IMR-90 (cell line): ENCODE results near the gene PRKCE. TPM values are rescaled to one million over a fixed set of nuclear protein-coding genes. Genes with fewer than 3 reads are reported as not detected.

ENCODE experiments used
- ATAC-seq: fragments of 200-7000 bp; cut with Tn5 transposase; 2 replicates; pipeline ENCODE4 v1.9.1; 2020; ENCODE audit warnings: low read depth, mild to moderate bottlenecking, moderate library complexity
- BruUV-seq: library from RNA; stranded (reverse); fragments of 400-500 nt; replicated peaks from 2 replicates; lab custom pipeline; 2021; lab: Mats Ljungman, UMichigan
- CTCF ChIA-PET: fragments of 300-600 bp; formaldehyde crosslinking; extraction: SDS; loops from one replicate; lab custom pipeline; 2021; ENCODE audit warnings: antibody characterized with exemption; lab: Yijun Ruan, JAX
- POLR2A ChIA-PET: fragments of 300-600 bp; sonication (Branson Sonifier 250); formaldehyde crosslinking; loops from one replicate; lab custom pipeline; 2022; ENCODE audit warnings: antibody characterized with exemption; ENCODE audit not compliant: unreplicated experiment; lab: Charles Lee
- DNase-seq: peaks from one replicate; pipeline ENCODE4 v3.0.0; 2013
- H2AFZ ChIP-seq: replicated peaks from 2 replicates; pipeline ENCODE3; 2013; ENCODE audit warnings: low read length, mild to moderate bottlenecking; ENCODE audit not compliant: poor library complexity
- H2AK5ac ChIP-seq: 2 replicates; pipeline ENCODE4 v1.6.1; 2013; ENCODE audit warnings: low read depth, low read length, inconsistent platforms
- H2AK9ac ChIP-seq: replicated peaks from 2 replicates; pipeline ENCODE3; 2013; ENCODE audit warnings: mild to moderate bottlenecking, low read depth, low read length, moderate library complexity; ENCODE audit not compliant: poor library complexity
- H2BK120ac ChIP-seq: 2 replicates; pipeline ENCODE4 v1.6.1; 2013; ENCODE audit warnings: low read depth, low read length, inconsistent platforms
- H2BK15ac ChIP-seq: 3 replicates; pipeline ENCODE4 v1.6.1; 2013; ENCODE audit warnings: low read depth, low read length, inconsistent platforms
- H2BK20ac ChIP-seq: 2 replicates; pipeline ENCODE4 v1.6.1; 2013; ENCODE audit warnings: low read depth, mild to moderate bottlenecking, inconsistent platforms, low read length, moderate library complexity
- H2BK5ac ChIP-seq: 2 replicates; pipeline ENCODE4 v1.6.1; 2013; ENCODE audit warnings: mild to moderate bottlenecking, low read depth, low read length, inconsistent platforms; ENCODE audit not compliant: poor library complexity, severe bottlenecking
- H3K14ac ChIP-seq: replicated peaks from 2 replicates; pipeline ENCODE4 v1.6.1; 2013; ENCODE audit warnings: low read depth, low read length, inconsistent platforms
- H3K18ac ChIP-seq: 2 replicates; pipeline ENCODE4 v1.6.1; 2013; ENCODE audit warnings: low read depth, low read length, control low read depth
- H3K23ac ChIP-seq: 2 replicates; pipeline ENCODE4 v1.6.1; 2013; ENCODE audit warnings: low read depth, low read length, inconsistent platforms
- H3K27ac ChIP-seq: 2 replicates; pipeline ENCODE4 v1.5.1; 2013; ENCODE audit warnings: mild to moderate bottlenecking, control low read depth, low read length; ENCODE audit not compliant: insufficient read depth
- H3K27me3 ChIP-seq: 2 replicates; pipeline ENCODE4 v1.6.1; 2013; ENCODE audit warnings: low read length; ENCODE audit not compliant: control insufficient read depth, insufficient read depth
- H3K36me3 ChIP-seq: 2 replicates; pipeline ENCODE4 v1.6.1; 2013; ENCODE audit warnings: low read length, mixed read lengths; ENCODE audit not compliant: control insufficient read depth, insufficient read depth
- H3K4ac ChIP-seq: 2 replicates; pipeline ENCODE4 v1.6.1; 2013; ENCODE audit warnings: low read depth, low read length, inconsistent platforms
- H3K4me1 ChIP-seq: 2 replicates; pipeline ENCODE4 v1.6.1; 2013; ENCODE audit warnings: low read length, mixed read lengths; ENCODE audit not compliant: control insufficient read depth, insufficient read depth
- H3K4me2 ChIP-seq: 2 replicates; pipeline ENCODE4 v1.6.1; 2013; ENCODE audit warnings: low read depth, mild to moderate bottlenecking, control low read depth, low read length, moderate library complexity
- H3K4me3 ChIP-seq: 2 replicates; pipeline ENCODE4 v1.5.1; 2013; ENCODE audit warnings: low read depth, mild to moderate bottlenecking, control low read depth, low read length, moderate library complexity; ENCODE audit not compliant: insufficient read depth
- H3K56ac ChIP-seq: 2 replicates; pipeline ENCODE4 v1.6.1; 2013; ENCODE audit warnings: low read length, inconsistent platforms; ENCODE audit not compliant: insufficient read depth; ENCODE audit errors: extremely low read depth
- H3K79me1 ChIP-seq, 2 experiments: 2 replicates each; pipeline ENCODE4 v1.6.1; 2013; ENCODE audit warnings: low read length in 2 of 2, inconsistent platforms in 1 of 2, low read depth in 1 of 2
- H3K9ac ChIP-seq: 2 replicates; pipeline ENCODE4 v1.6.1; 2013; ENCODE audit warnings: low read depth, low read length, control low read depth
- H3K9me1 ChIP-seq: 2 replicates; pipeline ENCODE4 v1.6.1; 2013; ENCODE audit warnings: low read length, inconsistent platforms; ENCODE audit not compliant: insufficient read depth
- H3K9me3 ChIP-seq: 2 replicates; pipeline ENCODE4 v1.6.1; 2013; ENCODE audit warnings: low read length; ENCODE audit not compliant: control insufficient read depth, insufficient read depth
- H4K20me1 ChIP-seq: 2 replicates; pipeline ENCODE4 v1.6.1; 2013; ENCODE audit warnings: low read length, inconsistent platforms; ENCODE audit not compliant: insufficient read depth
- H4K5ac ChIP-seq: 2 replicates; pipeline ENCODE4 v1.6.1; 2013; ENCODE audit warnings: mild to moderate bottlenecking, low read depth, low read length, control low read depth
- H4K8ac ChIP-seq, 2 experiments: 2 replicates each; pipeline ENCODE4 v1.6.1; 2013; ENCODE audit warnings: low read depth in 2 of 2, low read length in 2 of 2, control low read depth in 1 of 2, inconsistent platforms in 1 of 2
- H4K91ac ChIP-seq: 2 replicates; pipeline ENCODE4 v1.6.1; 2013; ENCODE audit warnings: low read depth, low read length, inconsistent platforms; ENCODE audit not compliant: insufficient read depth
- BHLHE40 ChIP-seq: fragments of 150-350 bp; IDR thresholded peaks from 2 replicates; pipeline ENCODE4 v1.6.1; 2016; ENCODE audit warnings: mild to moderate bottlenecking, low read depth, low read length
- CEBPB ChIP-seq: IDR thresholded peaks from 2 replicates; pipeline ENCODE4 v1.6.1; 2012; ENCODE audit warnings: low read depth, low read length, improper control_type of control experiment
- CHD1 ChIP-seq: IDR thresholded peaks from 2 replicates; pipeline ENCODE4 v1.6.1; 2012; ENCODE audit warnings: low read depth, low read length, improper control_type of control experiment
- FOS ChIP-seq: fragments of 150-350 bp; IDR thresholded peaks from 2 replicates; pipeline ENCODE4 v1.6.1; 2016; ENCODE audit warnings: low read depth, low read length
- MAFK ChIP-seq: IDR thresholded peaks from 2 replicates; pipeline ENCODE4 v1.6.1; 2012; ENCODE audit warnings: low read depth, low read length, improper control_type of control experiment
- MAZ ChIP-seq: IDR thresholded peaks from 2 replicates; pipeline ENCODE4 v1.6.1; 2012; ENCODE audit warnings: low read depth, mild to moderate bottlenecking, low read length, improper control_type of control experiment, moderate library complexity, borderline replicate concordance
- MXI1 ChIP-seq: IDR thresholded peaks from 2 replicates; pipeline ENCODE4 v1.6.1; 2012; ENCODE audit warnings: low read depth, mild to moderate bottlenecking, low read length, moderate library complexity, borderline replicate concordance
- NFE2L2 ChIP-seq: fragments of 150-350 bp; IDR thresholded peaks from 2 replicates; pipeline ENCODE4 v1.6.1; 2016; ENCODE audit warnings: low read depth, mild to moderate bottlenecking, low read length
- POLR2A ChIP-seq: IDR thresholded peaks from 2 replicates; pipeline ENCODE4 v1.6.1; 2012; ENCODE audit warnings: mild to moderate bottlenecking, low read depth, low read length
- RAD21 ChIP-seq: IDR thresholded peaks from 2 replicates; pipeline ENCODE4 v1.6.1; 2012; ENCODE audit warnings: low read length, improper control_type of control experiment
- RCOR1 ChIP-seq: IDR thresholded peaks from 2 replicates; pipeline ENCODE4 v1.6.1; 2012; ENCODE audit warnings: mild to moderate bottlenecking, low read length, improper control_type of control experiment; ENCODE audit not compliant: insufficient replicate concordance
- RFX5 ChIP-seq: IDR thresholded peaks from 2 replicates; pipeline ENCODE4 v1.8.0; 2012; ENCODE audit warnings: low read depth, mild to moderate bottlenecking, low read length, moderate library complexity
- SMC3 ChIP-seq: fragments of 150-350 bp; IDR thresholded peaks from 2 replicates; pipeline ENCODE4 v1.6.1; 2016; ENCODE audit warnings: low read depth, mild to moderate bottlenecking, antibody characterized with exemption, low read length, moderate library complexity
- WGBS, 2 experiments: methylation state at CpG; one replicate each; pipeline versions ENCODE4 v1.1.5 to v1.1.7; 2013; ENCODE audit warnings: missing lambda C conversion rate in 2 of 2; ENCODE audit not compliant: insufficient read length in 1 of 2; ENCODE audit errors: extremely low coverage in 2 of 2; 5-methylcytosine and 5-hydroxymethylcytosine counted together
- dilution Hi-C: fragments of 300-500 bp; cut with HindIII; formaldehyde crosslinking; loops from one replicate; pipeline ENCODE4 v1.14.3; 2018; ENCODE audit warnings: low sequenced_read_pairs; ENCODE audit not compliant: unreplicated experiment
- in situ Hi-C: fragments of 300-500 bp; cut with MboI; formaldehyde crosslinking; loops from 3 replicates; pipeline ENCODE4 v1.14.3; 2019; ENCODE audit warnings: low sequenced_read_pairs, inconsistent platforms, mixed read lengths
- intact Hi-C: fragments of 100-400 bp; cut with micrococcal nuclease; formaldehyde crosslinking; loops from 2 replicates; pipeline ENCODE4 v1.10.0; 2022
- polyA plus RNA-seq, 3 experiments: library from polyadenylated mRNA; depleted of rRNA; stranded (reverse); fragments of >200 nt; gene quantifications; 2 replicates each; pipeline ENCODE4 v1.2.3, GENCODE V29; 2012; ENCODE audit warnings: low replicate concordance in 1 of 3
- total RNA-seq: library from RNA; depleted of rRNA; stranded (reverse); fragments of >200 nt; gene quantifications from 2 replicates; pipeline ENCODE4 v1.2.3, GENCODE V29; 2012
- TF ChIP-seq, protein P1 (sequence below): fragments of 150-350 bp; IDR thresholded peaks from 2 replicates; pipeline ENCODE4 v1.6.1; 2017; ENCODE audit warnings: mild to moderate bottlenecking, antibody characterized with exemption, low read length, low read depth
- TF ChIP-seq, protein P2 (sequence below): conservative IDR thresholded peaks from 2 replicates; pipeline ENCODE4 v1.5.1; 2012; ENCODE audit warnings: mild to moderate bottlenecking, low read depth, low read length, improper control_type of control experiment
- TF ChIP-seq, protein P3 (sequence below): fragments of 150-350 bp; IDR thresholded peaks from 2 replicates; pipeline ENCODE4 v1.6.1; 2016; ENCODE audit warnings: low read depth, mild to moderate bottlenecking, low read length, moderate library complexity, borderline replicate concordance

PRKCE gene
- total and polyA plus RNA-seq, 2 of the 4 experiments (the other 2 are of a cell fraction) = 8.1 to 32.4 TPM

DNA sequence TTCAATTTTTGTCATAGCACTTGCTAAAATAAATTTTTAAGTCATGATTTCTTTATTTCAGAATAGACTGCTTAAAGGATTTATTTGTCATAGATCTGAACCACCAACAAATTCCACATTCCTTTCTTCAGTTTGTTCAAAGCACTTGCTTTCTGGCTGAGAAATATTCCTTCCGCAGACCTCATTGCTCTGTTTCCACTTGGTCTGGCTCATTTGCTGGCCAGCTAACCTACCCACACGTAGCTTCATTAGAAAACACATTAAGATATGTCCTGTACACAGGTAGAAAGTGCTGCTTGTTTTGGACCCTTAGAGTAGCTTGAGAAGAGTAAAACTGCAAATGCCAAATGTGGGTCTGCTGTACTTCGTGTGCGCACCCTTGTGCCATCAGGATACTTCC is 479.0 kb downstream of the PRKCE start:
- intact Hi-C loops (no loop called here), in situ Hi-C loops (no loop called here), dilution Hi-C loops (no loop called here)
- H3K14ac ChIP-seq = no peak overlapping the region
- H3K23ac ChIP-seq = no peak overlapping the region
- WGBS, 2 experiments = 100% methylated on average over 1 of the region's 4 CpGs; no CpG with 5 or more reads in 1 of the 2 experiments
- no peak overlapping the region for H3K4me3 ChIP-seq
- H4K20me1 ChIP-seq = no peaks in the 10 kb centered on the region
- no peak overlapping the region for H4K8ac ChIP-seq
- no peak overlapping the region for H2AK9ac ChIP-seq
- no peaks in the 10 kb centered on the region; the same call in 1 of the 2 replicates for H3K4me1 ChIP-seq
- no peak overlapping the region for H2AK5ac ChIP-seq
- POLR2A ChIA-PET = no interaction called here
- H2BK120ac ChIP-seq = no peak overlapping the region
- H2AFZ ChIP-seq = no peak overlapping the region
- H2BK5ac ChIP-seq = no peak overlapping the region
- peaks cover 0 to 7% of the 10 kb centered on the region in 2 experiments; a peak in 1 of 4 replicates for H3K79me1 ChIP-seq
- H3K56ac ChIP-seq = no peak overlapping the region
- no peak overlapping the region for H3K9ac ChIP-seq
- TF ChIP-seq SMC3 (no peak), NFE2L2 (no peak), RCOR1 (no peak), CHD1 (no peak), BHLHE40 (no peak), RFX5 (no peak), MAZ (no peak), CEBPB (no peak), MXI1 (no peak), FOS (no peak), MAFK (no peak), RAD21 (no peak), POLR2A (no peak)
- TF ChIP-seq, protein P1, sequence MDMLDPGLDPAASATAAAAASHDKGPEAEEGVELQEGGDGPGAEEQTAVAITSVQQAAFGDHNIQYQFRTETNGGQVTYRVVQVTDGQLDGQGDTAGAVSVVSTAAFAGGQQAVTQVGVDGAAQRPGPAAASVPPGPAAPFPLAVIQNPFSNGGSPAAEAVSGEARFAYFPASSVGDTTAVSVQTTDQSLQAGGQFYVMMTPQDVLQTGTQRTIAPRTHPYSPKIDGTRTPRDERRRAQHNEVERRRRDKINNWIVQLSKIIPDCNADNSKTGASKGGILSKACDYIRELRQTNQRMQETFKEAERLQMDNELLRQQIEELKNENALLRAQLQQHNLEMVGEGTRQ = no peak
- TF ChIP-seq, protein P2, sequence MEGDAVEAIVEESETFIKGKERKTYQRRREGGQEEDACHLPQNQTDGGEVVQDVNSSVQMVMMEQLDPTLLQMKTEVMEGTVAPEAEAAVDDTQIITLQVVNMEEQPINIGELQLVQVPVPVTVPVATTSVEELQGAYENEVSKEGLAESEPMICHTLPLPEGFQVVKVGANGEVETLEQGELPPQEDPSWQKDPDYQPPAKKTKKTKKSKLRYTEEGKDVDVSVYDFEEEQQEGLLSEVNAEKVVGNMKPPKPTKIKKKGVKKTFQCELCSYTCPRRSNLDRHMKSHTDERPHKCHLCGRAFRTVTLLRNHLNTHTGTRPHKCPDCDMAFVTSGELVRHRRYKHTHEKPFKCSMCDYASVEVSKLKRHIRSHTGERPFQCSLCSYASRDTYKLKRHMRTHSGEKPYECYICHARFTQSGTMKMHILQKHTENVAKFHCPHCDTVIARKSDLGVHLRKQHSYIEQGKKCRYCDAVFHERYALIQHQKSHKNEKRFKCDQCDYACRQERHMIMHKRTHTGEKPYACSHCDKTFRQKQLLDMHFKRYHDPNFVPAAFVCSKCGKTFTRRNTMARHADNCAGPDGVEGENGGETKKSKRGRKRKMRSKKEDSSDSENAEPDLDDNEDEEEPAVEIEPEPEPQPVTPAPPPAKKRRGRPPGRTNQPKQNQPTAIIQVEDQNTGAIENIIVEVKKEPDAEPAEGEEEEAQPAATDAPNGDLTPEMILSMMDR = no peak
- TF ChIP-seq, protein P3, sequence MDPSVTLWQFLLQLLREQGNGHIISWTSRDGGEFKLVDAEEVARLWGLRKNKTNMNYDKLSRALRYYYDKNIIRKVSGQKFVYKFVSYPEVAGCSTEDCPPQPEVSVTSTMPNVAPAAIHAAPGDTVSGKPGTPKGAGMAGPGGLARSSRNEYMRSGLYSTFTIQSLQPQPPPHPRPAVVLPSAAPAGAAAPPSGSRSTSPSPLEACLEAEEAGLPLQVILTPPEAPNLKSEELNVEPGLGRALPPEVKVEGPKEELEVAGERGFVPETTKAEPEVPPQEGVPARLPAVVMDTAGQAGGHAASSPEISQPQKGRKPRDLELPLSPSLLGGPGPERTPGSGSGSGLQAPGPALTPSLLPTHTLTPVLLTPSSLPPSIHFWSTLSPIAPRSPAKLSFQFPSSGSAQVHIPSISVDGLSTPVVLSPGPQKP = no peak
- H2BK15ac ChIP-seq = no peak overlapping the region
- no peaks in the 10 kb centered on the region for H3K27me3 ChIP-seq
- H3K4me2 ChIP-seq = no peak overlapping the region
- peaks cover 6% of the 10 kb centered on the region; the same call in 1 of the 2 replicates for H3K9me1 ChIP-seq
- H3K27ac ChIP-seq = no peak overlapping the region
- no TSS peak for BruUV-seq
- H3K9me3 ChIP-seq = no peaks in the 10 kb centered on the region
- no peak for DNase-seq
- no peak overlapping the region for H4K91ac ChIP-seq
- H4K5ac ChIP-seq = no peak overlapping the region
- no peak overlapping the region for H2BK20ac ChIP-seq
- H3K36me3 ChIP-seq = no peaks in the 10 kb centered on the region
- H3K18ac ChIP-seq = no peak overlapping the region
- ATAC-seq = no peak
- CTCF ChIA-PET = no interaction called here
- no peak overlapping the region for H3K4ac ChIP-seq
